Panc1 (cell line): ENCODE data around the gene SLC4A9. TPM values are rescaled to one million over a fixed set of nuclear protein-coding genes. Genes with fewer than 3 reads are reported as not detected.

ENCODE experiments used
- ATAC-seq: fragments of 200-7000 bp; cut with Tn5 transposase; 2 replicates; pipeline ENCODE4 v1.9.1; 2020; ENCODE audit warnings: mild to moderate bottlenecking, moderate library complexity
- BruUV-seq: library from RNA; stranded (reverse); fragments of 400-500 nt; replicated peaks from 2 replicates; lab custom pipeline; 2021; lab: Mats Ljungman, UMichigan
- CTCF ChIA-PET: fragments of 300-600 bp; sonication (Branson Sonifier 250); formaldehyde crosslinking; loops from one replicate; lab custom pipeline; 2022; ENCODE audit warnings: antibody characterized with exemption; lab: Charles Lee
- POLR2A ChIA-PET: fragments of 300-600 bp; sonication (Branson Sonifier 250); formaldehyde crosslinking; loops from one replicate; lab custom pipeline; 2022; ENCODE audit warnings: antibody characterized with exemption; lab: Charles Lee
- DNase-seq: peaks from one replicate; pipeline ENCODE4 v3.0.0-alpha.2; 2010; ENCODE audit warnings: low read depth, low spot score
- H3K27ac ChIP-seq: 2 replicates; pipeline ENCODE4 v1.5.1; 2011; ENCODE audit warnings: mild to moderate bottlenecking, low read length, inconsistent platforms
- H3K27me3 ChIP-seq: fragments of 200-500 bp; sonication (Bioruptor generic); 2 replicates; pipeline ENCODE4 v1.6.0; 2014; ENCODE audit warnings: low read length, inconsistent platforms; ENCODE audit not compliant: control insufficient read depth, insufficient read depth
- H3K36me3 ChIP-seq: fragments of 200-500 bp; sonication (Bioruptor generic); 2 replicates; pipeline ENCODE4 v1.5.1; 2014; ENCODE audit warnings: inconsistent platforms, mild to moderate bottlenecking, low read length, moderate library complexity; ENCODE audit not compliant: control insufficient read depth, insufficient read depth
- H3K4me1 ChIP-seq: 2 replicates; pipeline ENCODE4 v1.5.1; 2011; ENCODE audit warnings: inconsistent platforms, mild to moderate bottlenecking, low read length, moderate library complexity; ENCODE audit not compliant: control insufficient read depth, insufficient read depth
- H3K4me3 ChIP-seq, 2 experiments: 2 replicates each; pipeline ENCODE4 v1.5.1; 2011 to 2012; ENCODE audit warnings: low read depth in 2 of 2, low read length in 2 of 2, mild to moderate bottlenecking in 2 of 2, inconsistent platforms in 1 of 2, moderate library complexity in 1 of 2
- H3K9me3 ChIP-seq: fragments of 200-500 bp; sonication (Bioruptor generic); 2 replicates; pipeline ENCODE4 v1.5.1; 2014; ENCODE audit warnings: low read depth, mild to moderate bottlenecking, inconsistent platforms, low read length, moderate library complexity; ENCODE audit not compliant: control insufficient read depth, insufficient read depth
- CTCF ChIP-seq: fragments of 450-650 bp; IDR thresholded peaks from 2 replicates; pipeline ENCODE4 v1.5.1; 2017; ENCODE audit warnings: mild to moderate bottlenecking
- POLR2AphosphoS5 ChIP-seq: IDR thresholded peaks from 2 replicates; pipeline ENCODE4 v1.6.1; 2012; ENCODE audit warnings: mild to moderate bottlenecking, low read depth, low read length, moderate library complexity
- REST ChIP-seq, 2 experiments: IDR thresholded peaks; 2 replicates each; pipeline ENCODE4 v1.6.1; 2011 to 2012; ENCODE audit warnings: low read depth in 2 of 2, control low read depth in 1 of 2, low read length in 1 of 2, mild to moderate bottlenecking in 1 of 2, moderate library complexity in 1 of 2; ENCODE audit not compliant: insufficient read depth in 1 of 2
- SIN3A ChIP-seq: IDR thresholded peaks from 2 replicates; pipeline ENCODE4 v1.6.1; 2012; ENCODE audit warnings: low read depth, mild to moderate bottlenecking, low read length, moderate library complexity, borderline replicate concordance; ENCODE audit not compliant: insufficient read depth
- TCF7L2 ChIP-seq: IDR thresholded peaks from 2 replicates; pipeline ENCODE4 v1.6.1; 2011; ENCODE audit warnings: mild to moderate bottlenecking, low read depth, low read length, inconsistent platforms
- in situ Hi-C: cut with HindIII; loops from 2 replicates; pipeline ENCODE4 v1.10.0; 2016; ENCODE audit warnings: low sequenced_read_pairs, low pct_unique_long_range_greater_than_20kb
- intact Hi-C: fragments of 100-400 bp; cut with micrococcal nuclease; formaldehyde crosslinking; loops from one replicate; pipeline ENCODE4 v1.10.0; 2022; ENCODE audit not compliant: unreplicated experiment
- total RNA-seq: library from RNA; stranded (reverse); gene quantifications from one replicate; pipeline ENCODE4 v1.2.1, GENCODE V29; 2021; ENCODE audit not compliant: unreplicated experiment

The SLC4A9 gene
- total RNA-seq, 1 experiment from 2014 or later = not detected

- CTCF ChIA-PET = no interaction called here
- no peak overlapping the region for H3K4me3 ChIP-seq
- in situ Hi-C loops = no loop called here
- DNase-seq (no peak), ATAC-seq (no peak)
- no peak for TF ChIP-seq POLR2AphosphoS5
- TF ChIP-seq SIN3A = no peak
- no peak for TF ChIP-seq REST (IDR thresholded peaks at IDR 0.05; ENCODE audit: insufficient read depth in 1 of 2, low read depth in 2 of 2, low read length in 1 of 2)
- no peak for TF ChIP-seq CTCF
- no peak for TF ChIP-seq TCF7L2
- H3K4me1 ChIP-seq = peaks cover 12% of the 10 kb centered on the region
- no peaks in the 10 kb centered on the region for H3K36me3 ChIP-seq
- BruUV-seq = no TSS peak
- no peaks in the 10 kb centered on the region for H3K27me3 ChIP-seq
- no peaks in the 10 kb centered on the region for H3K9me3 ChIP-seq
- no peak overlapping the region for H3K27ac ChIP-seq
- intact Hi-C loops = no loop called here
- POLR2A ChIA-PET = no interaction called here
These were observed 41.2 kb upstream of the SLC4A9 start for GRCh38 chr5:140318792-140319191.

- peaks cover 16% of the 10 kb centered on the region for H3K4me1 ChIP-seq
- H3K27ac ChIP-seq = no peak overlapping the region
- no peak overlapping the region for H3K4me3 ChIP-seq
- ATAC-seq (no peak), DNase-seq (no peak)
- ChIA-PET POLR2A (no interaction called here), CTCF (no interaction called here)
- TF ChIP-seq REST (IDR thresholded peaks at IDR 0.05; ENCODE audit: insufficient read depth in 1 of 2, low read depth in 2 of 2, low read length in 1 of 2) = no peak
- TF ChIP-seq SIN3A = no peak
- no peak for TF ChIP-seq TCF7L2
- TF ChIP-seq CTCF = no peak
- TF ChIP-seq POLR2AphosphoS5 = no peak
- intact Hi-C loops = no loop called here
- BruUV-seq = no TSS peak
- in situ Hi-C loops = no loop called here
- H3K9me3 ChIP-seq = no peaks in the 10 kb centered on the region
- no peaks in the 10 kb centered on the region for H3K27me3 ChIP-seq
- H3K36me3 ChIP-seq = no peaks in the 10 kb centered on the region
These were observed 40.2 kb upstream of the SLC4A9 start for GRCh38 chr5:140319833-140320232.
